CMK (cell line): ENCODE measurements around the gene RBM10.

Source experiments
- DNase-seq: peaks from one replicate; pipeline ENCODE4 v3.0.0-alpha.2; 2010; ENCODE audit warnings: low read depth

RBM10 gene

DNA sequence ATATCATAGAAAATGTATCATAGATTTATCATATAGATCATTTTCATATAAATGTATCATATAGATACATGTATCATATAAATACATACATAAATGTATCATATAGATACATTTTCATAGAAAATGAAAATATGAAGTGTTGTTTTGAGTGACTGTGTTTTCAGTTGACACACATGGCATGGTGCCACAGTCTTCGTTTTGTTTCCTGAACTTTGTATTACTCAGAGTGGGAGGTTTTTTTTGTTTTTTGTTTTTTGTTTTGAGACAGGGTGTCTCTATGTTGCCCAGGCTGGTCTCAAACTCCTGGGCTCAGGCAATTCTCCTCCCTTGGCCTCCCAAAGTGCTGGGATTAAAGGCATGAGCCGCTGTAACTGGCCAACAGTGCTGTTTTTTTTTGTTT is 3.9 kb downstream of the RBM10 start:
- no peak for DNase-seq

DNA sequence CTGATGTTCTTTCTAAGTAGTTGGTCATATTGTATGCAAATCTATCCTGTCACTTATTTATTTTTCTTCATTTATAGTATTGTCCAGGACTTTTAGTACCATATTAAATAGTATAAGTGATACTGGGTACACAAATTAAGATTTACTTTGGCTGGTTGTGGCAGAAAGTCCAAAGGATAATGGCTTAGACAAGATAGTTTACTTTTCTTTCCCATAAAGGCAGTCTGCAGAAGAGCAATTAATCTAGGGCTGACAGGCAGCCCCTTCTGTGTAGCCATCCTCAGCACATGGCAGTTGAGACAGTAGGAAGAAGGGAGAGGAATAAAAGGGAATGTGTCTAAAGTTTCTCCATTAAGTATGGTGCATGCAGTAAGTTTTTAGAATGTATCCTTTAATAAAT is 6.4 kb downstream of the RBM10 start:
- no peak for DNase-seq

DNA sequence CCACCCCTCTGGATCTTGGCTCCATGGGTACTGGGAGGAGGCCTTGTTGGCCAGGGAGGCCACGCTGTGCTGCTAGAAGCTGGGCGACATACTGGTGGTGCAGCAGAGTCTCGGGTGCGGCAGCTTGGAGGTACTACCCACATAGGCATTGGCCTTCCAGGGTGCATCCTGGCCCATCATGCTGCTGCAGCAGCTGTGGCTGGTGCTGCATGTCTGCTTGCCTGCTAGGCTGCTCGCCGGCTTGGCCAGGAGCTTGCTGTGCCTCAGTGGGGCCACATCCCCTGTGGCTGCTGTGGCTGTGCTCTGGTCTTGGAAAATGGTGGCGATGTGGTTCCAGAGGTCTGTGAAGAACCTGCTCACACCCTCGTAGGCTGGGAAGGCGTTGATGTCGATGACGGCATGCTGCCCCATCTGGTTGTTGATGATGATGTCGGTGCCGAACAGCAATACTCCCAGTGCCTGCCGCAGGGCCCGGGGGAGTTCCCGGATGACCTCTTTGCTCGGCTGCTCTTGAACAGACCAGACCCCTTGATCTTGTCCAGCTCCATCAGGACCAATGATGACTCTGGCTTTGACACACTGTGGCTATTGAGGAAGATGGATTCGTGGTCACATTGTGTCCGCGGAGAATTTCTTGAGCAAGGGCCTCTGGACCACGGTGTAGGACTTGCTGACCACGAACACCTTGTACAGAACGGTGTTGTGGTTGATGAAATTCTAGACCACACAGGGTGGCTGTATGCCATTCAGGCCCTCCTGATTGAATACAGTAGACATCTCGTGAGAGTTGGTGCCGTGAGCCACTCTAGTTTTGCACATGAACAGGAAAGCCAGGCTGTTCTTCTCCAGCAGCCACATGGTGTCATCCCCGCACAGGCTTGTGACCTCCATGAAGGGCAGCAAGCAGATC is 11.8 kb downstream of the RBM10 start:
- DNase-seq, result peak; percentile 17

DNA sequence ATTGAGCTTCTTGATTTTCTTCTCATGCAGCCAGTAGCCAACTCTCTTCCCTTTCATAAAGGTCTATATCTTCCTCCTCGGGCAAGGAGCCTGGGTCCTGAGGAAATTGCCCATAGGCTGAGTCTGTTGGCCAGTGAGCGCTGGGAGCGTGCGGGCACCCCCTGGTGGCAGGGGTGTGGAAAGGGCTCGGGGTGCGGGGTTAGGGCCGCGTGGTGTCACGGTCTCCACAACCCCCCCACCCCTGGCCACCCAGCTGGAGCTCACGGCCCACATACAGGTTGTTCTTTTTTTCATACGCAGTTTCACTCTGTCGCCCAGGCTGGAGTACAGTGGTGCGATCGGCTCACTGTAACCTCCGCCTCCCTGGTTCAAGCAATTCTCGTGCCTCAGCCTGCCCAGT is 13.1 kb downstream of the RBM10 start:
- DNase-seq, result no peak

DNA sequence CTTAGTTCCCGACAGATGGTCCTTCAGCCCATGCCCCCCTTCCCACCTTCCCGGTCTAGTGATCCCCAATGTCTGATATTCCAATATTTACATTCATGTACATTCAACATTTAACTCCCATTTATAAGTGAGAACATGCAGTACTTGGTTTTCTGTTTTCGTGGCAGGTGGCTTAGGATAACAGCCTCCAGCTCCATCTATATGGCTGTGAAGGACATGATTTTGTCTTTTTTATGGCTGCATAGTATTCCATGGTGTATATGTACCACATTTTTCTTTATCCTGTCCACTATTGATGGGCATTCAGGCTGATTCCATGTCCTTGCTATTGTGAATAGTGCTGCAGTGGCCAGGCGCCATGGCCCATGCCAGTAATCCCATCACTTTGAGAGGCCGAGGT is 13.8 kb downstream of the RBM10 start:
- DNase-seq, result no peak

DNA sequence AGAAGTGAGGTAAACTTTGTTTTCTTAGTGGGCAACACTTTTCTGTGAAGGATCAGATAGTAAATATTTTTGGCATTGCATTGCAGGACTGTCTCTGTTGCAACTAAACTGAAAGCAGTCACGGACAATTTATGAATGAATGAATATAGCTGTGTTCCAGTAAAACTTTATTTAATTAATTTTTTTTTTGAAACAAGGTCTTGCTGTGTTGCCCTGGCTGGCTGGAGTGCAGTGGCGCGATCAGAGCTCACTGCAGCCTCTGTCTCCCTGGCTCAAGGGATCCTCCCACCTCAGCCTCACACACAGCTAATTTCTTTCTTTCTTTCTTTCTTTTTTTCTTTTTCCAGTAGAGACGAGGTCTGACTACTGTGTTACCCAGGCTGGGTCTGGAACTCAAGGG is 15.8 kb downstream of the RBM10 start:
- no peak for DNase-seq

DNA sequence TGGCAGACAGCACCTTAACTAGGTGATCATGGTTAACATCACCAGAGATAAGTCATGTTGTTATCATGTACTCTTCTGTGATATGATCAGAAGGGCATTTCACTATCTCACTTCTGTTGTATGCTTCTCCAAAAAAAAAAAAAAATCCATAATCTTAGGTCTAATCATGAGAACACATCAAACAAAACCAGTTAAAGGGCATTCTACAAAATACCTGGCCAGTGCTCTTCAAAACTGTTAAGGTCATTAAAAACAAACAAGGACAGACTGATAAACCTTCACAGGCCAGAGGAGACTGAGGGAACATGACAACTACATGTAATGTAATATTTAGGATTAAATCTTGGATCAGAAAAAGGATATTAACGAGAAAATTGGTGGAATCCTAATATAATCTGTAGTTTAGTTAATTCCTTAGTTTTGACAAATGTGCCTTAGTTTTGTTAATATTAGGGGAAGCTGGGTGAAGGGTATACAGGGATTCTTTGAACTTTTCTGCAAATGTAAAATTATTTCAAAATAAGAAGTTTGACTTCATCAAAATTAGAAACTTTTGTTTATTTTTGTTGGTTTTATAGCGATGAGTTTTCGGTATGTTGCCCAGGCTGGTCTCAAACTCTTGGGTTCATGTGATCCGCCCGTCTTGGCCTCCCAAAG is 18.0 kb downstream of the RBM10 start:
- DNase-seq, result no peak

DNA sequence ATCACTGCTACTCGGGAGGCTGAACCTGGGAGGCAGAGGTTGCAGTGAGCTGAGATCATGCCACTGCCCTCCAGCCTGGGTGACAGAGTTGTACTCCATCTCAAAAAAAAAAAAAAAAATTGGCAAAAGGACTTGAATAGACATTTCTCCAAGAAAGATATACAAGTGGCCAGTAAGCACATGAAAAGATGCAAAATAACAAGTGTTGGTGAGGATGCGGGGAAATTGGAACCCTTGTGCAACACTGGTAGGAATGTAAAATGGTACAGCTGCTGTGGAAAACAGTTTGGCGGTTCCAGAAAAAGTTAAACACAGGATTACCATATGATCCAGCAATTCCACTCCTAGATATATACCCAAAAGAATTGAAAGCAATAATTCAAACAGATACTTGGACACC is 19.4 kb downstream of the RBM10 start:
- DNase-seq, result no peak

DNA sequence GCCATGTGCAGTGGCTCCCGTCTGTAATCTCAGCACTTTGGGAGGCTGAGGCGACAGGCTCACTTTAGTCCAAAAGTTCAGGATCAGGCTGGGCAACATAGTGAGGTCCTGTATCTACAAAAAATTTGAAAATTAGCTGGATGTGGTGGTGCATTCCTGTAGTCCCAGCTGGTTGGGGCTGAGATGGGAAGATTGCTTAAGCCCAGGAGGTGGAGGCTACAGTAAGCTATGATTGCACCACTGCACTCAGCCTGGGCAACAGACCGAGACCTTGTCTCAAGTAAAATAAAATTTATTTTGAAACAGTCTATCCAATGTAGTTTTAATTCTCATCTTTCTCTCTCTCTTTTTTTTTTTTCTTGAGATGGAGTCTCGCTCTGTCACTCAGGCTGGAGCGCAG is 21.1 kb downstream of the RBM10 start:
- DNase-seq, result no peak

DNA sequence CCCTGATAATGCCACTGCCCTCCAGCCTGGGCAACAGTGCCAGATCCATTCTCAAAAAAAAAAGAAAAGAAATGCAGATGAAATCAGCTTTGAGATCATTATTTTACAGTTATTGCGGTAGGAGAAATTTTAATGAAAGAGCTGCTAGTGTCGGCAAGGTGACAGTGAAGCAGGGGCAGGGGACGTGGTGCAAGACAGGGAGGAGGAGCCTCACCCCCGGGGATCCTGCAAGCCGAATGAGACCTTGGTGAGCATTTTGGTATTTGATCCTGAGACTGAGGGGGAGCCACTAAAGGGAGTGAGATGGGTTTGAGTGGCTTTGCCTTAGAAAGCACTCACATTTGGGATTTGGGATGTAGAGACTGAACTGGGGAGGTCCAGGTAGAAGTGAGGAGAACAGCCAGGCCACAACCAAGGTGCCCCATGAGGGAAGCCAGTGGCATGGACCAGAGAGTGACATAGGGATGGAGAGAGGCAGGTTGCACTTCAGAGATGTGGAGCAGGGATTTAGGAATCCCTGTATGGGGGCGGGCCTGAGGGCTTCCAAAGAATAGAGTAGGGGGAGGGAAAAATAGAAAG is 23.6 kb downstream of the RBM10 start:
- DNase-seq, result no peak

DNA sequence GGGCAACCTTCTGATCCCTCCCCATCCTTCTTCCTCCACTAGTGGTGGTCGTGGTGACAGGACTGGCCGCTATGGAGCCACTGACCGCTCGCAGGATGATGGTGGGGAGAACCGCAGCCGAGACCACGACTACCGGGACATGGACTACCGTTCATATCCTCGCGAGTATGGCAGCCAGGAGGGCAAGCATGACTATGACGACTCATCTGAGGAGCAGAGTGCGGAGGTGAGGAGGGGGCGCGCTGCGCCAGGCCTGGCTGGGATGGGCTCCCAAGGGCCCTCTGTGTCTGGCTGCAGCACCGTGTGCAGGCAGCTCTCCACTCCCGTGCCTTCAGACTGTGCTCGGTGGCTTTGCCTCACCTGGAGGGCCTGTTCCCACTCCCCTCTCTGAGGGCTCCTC is 24.3 kb downstream of the RBM10 start:
- DNase-seq, result no peak

DNA sequence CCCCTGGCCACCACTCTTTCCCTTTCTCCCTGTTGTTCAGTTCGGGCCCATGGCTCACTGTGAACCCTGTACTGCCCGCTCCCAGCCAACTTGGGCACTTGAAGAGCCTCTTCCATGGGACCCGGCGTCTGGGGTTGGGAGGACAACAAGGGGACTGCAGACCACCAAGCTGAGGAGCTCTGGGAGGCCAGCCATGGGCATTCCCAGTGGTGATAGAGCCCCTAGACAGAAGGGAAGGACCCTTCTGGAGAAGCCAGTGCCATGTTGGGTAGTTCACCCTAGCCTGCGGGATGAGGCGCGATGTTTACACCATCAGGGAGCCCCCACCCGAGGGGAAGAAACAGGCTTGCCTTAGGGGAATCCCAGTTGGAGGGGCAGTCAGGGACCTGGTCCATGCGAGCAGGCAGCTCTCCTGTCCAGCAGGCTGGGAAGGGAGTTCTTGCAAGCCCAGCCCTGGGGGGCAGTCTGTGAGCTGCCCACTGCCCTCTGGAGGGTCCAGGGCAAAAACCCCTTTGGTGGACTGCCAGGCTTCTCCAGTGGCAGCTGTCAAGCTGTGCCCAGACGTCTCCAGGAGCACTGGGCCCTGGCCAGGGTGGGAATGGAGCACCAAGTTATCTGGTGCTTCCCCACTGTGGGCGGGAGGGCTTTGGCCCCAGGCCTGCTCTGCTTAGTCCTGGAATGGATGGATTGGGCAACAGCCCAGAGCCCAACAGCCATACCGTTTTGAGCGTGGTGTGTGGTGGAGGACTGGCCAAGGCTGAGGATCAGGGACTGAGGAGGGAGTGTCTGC is 24.9 kb downstream of the RBM10 start:
- DNase-seq, result no peak

DNA sequence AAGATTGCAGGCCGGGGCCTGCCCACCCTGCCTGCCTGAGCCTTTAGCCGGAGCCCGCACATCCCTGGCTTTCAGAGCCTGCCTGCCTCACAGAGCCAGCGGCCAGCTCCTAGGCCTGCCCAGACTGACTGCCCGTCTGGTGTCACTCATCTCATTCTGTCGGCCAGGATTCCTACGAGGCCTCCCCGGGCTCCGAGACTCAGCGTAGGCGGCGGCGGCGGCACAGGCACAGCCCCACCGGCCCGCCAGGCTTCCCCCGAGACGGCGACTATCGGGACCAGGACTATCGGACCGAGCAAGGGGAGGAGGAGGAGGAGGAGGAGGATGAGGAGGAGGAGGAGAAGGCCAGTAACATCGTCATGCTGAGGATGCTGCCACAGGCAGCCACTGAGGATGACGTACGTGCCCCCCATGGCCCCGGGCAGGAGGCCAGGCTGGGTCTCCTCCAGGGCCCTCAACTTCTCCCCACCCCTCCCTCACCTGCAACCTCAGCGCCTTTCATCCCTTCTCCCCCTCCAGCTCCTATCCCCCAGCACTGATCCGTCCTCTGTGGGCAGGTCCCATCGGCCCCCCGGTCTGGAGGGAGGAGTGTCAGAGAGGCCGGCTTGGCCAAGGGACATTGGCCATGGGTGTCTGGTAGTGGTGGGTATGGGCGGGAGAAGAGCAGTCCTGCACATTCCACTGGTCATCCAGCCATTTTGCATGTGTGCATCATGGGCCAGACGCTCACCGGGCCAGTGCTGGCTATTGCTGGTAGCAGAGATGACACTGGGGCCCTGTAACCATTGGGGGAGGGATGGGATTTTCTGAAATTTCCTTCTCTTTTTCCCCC is 26.1 kb downstream of the RBM10 start:
- no peak for DNase-seq

DNA sequence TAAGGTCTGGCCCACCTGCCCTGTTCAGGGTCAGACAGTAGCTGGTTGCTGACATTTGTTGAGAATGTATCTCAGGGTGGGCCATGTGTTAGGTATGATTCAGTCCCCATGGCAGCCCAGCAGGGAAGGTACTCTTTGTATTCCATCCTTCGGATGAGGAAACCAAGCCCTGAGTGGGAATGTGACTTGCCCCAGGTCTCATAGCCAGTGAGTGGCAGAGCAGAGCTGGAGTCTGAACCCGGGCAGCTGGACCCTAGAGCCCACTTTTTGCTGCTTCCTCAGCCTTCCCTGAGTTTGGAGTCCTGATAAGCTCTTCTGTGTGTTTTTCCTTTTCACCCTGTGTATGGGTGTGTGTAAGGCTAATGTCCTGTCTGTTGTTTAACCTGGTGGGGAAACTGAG is 27.0 kb downstream of the RBM10 start:
- no peak for DNase-seq

DNA sequence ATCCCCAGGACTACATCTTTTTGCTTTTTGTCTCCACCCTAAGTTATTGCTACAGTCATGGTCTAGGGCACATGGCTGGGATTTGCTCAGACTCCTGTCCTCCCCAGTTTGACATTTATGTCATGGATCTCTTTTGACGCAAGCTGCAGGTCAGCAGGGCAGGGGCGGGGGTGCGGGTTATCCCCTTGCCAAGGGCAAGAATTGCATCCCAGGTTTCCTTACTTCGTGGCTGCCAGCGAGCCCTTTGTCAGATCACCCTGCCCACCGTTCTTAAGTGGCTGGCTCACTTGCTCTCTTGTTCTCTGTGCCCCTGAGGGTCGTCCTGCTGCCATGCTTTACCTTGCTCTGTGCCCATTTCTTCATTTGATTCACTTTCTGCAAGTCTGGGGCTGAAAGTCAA is 27.5 kb downstream of the RBM10 start:
- DNase-seq, result no peak

DNA sequence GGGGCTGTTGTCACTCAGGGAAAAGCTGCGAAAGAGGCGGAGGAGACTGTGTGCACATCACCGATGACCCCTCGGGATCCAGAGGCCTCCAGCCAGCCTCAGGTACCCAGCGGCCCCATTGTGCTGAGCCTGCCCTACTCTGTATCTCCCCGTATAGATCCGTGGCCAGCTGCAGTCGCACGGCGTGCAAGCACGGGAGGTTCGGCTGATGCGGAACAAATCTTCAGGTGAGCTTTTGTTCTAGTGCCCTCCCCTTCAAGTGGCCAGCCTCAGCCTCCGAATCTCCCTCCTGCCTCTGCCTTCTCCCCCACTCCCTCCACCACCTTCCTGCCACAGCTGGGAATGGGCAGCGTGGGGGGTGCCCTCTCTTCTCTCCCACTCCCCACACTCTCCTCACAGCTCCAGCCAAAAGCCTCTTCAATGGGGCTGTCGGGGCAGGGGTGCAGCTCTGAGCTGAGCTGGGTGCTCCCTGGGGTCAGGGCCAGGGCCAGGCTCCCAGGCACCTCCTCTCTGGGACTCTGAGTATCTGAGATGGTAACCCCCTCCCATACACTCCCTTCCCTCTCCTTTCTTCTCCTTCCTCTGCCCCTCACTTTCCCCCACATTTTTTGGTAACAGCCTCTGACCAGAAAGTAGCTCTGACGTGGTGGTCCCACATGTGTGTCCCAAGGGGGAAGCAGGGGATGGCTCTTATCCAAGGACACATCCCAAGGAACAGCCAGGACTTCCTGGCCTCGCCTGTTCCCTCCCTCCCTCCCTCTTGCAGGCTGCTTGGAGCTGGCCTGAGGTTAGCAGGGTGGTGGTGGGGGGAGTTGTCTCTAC is 28.2 kb downstream of the RBM10 start:
- no peak for DNase-seq

DNA sequence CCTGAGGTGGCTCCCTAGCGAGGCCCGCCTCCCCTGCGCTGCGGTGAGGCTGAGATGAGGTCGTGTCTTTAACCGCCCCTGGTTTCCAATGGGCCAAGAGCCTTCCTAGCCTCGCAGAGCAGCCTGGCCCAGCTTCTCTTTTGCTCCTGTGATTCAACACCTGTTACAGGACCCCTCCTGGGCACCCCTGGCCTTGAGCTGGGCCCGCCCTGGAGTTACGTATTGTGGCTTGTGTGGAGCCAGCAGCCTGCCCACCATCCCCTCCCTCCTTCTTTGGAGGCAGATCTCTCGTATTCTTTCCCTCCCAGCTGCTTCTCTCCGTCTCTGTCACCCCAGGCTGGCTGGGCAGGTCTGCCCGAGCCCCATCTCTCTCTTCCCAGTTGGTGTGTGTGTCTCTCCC is 29.4 kb downstream of the RBM10 start:
- no peak for DNase-seq

DNA sequence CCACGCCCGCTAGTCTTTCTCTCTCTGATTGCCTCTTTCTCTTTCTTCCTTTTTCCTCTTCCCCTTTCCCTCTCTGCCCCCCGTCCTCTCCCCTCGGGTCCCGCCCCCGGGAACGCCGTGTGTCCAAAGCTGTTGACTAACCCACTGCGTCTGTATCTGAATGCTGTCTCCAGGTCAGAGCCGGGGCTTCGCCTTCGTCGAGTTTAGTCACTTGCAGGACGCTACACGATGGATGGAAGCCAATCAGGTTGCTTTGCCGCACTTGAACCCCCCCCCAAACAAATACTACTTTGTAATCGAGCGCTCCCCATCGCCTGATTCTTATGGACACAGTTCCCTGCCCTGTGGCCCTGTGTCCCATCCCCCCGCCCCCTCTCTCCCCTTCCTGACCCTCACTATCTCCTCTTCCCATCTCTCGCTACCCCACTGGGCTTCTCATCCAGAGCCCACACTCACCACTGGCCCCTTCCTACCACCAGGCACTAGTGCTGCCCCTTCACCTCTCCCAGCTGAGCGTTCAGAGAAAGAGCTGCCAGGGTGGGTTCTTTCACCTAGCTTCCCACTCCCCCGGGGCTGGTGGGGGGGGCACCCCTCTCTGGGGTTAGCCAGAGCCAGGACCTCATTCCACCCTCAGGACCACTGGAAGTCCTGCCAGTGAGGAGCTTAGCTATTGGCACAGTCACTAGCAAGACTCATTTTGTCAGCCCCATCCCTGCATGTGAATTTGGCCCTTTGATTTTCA is 30.0 kb downstream of the RBM10 start:
- no peak for DNase-seq

DNA sequence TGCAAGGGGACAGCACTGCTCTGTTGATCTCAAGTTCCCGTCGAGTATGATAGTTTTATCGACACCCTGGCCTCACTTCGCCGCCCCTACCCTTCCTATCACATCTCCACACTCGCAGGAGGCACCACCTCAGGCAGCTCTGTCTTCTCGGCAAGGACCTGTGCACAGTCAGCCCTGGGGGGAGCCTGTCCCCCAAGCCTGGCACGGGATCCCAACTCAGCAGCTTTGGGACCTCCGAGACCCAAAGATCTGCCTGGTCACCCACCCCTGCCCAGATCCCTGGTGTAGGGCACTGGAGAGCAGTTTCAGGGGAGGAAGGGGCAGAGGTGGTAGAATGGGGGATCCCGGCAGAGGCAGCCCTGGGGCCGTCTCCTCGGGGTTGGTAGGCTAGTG is 30.6 kb downstream of the RBM10 start:
- DNase-seq, result no peak

DNA sequence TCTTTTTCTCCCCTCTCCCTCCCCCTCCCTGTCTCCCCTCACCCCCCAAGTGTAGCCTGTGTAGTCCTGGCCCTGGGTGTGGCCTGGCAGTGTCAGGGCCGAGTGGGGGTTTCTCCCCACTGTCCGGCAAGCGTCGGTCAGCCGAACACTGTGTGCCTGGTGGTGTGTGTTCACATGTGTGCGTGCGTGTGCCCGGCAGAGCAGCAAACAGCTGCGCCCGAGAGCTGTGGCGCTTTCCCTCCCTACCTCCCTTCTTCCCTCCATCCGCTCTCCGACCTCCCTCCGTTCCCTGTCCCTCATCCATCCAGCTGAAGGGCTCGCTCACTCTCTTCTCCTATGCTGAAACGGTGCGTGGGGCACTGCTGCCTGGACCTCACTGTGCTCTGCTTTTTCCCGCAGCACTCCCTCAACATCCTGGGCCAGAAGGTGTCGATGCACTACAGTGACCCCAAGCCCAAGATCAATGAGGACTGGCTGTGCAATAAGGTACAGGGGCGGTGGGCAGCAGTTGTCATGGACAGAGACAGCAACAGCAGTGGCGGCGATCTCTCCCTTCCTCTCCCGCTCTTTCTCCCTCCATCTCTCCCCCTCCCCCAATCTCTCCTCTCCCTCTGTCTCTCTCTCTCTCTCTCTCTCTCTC is 31.2 kb downstream of the RBM10 start:
- no peak for DNase-seq
